Thoracic aorta endothelial cell (primary cell): ENCODE results near the gene ARHGEF10L. TPM values are rescaled to one million over a fixed set of nuclear protein-coding genes. Genes with fewer than 3 reads are reported as not detected.

Source experiments
- total RNA-seq: library from RNA; depleted of rRNA; stranded (reverse); fragments of >200 nt; gene quantifications from 2 replicates; pipeline ENCODE4 v1.2.3, GENCODE V29; 2012

The ARHGEF10L gene, protein sequence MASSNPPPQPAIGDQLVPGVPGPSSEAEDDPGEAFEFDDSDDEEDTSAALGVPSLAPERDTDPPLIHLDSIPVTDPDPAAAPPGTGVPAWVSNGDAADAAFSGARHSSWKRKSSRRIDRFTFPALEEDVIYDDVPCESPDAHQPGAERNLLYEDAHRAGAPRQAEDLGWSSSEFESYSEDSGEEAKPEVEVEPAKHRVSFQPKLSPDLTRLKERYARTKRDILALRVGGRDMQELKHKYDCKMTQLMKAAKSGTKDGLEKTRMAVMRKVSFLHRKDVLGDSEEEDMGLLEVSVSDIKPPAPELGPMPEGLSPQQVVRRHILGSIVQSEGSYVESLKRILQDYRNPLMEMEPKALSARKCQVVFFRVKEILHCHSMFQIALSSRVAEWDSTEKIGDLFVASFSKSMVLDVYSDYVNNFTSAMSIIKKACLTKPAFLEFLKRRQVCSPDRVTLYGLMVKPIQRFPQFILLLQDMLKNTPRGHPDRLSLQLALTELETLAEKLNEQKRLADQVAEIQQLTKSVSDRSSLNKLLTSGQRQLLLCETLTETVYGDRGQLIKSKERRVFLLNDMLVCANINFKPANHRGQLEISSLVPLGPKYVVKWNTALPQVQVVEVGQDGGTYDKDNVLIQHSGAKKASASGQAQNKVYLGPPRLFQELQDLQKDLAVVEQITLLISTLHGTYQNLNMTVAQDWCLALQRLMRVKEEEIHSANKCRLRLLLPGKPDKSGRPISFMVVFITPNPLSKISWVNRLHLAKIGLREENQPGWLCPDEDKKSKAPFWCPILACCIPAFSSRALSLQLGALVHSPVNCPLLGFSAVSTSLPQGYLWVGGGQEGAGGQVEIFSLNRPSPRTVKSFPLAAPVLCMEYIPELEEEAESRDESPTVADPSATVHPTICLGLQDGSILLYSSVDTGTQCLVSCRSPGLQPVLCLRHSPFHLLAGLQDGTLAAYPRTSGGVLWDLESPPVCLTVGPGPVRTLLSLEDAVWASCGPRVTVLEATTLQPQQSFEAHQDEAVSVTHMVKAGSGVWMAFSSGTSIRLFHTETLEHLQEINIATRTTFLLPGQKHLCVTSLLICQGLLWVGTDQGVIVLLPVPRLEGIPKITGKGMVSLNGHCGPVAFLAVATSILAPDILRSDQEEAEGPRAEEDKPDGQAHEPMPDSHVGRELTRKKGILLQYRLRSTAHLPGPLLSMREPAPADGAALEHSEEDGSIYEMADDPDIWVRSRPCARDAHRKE (N-terminal part only)
- total RNA-seq, result 2.5 and 7.0 TPM in 2 replicates

DNA sequence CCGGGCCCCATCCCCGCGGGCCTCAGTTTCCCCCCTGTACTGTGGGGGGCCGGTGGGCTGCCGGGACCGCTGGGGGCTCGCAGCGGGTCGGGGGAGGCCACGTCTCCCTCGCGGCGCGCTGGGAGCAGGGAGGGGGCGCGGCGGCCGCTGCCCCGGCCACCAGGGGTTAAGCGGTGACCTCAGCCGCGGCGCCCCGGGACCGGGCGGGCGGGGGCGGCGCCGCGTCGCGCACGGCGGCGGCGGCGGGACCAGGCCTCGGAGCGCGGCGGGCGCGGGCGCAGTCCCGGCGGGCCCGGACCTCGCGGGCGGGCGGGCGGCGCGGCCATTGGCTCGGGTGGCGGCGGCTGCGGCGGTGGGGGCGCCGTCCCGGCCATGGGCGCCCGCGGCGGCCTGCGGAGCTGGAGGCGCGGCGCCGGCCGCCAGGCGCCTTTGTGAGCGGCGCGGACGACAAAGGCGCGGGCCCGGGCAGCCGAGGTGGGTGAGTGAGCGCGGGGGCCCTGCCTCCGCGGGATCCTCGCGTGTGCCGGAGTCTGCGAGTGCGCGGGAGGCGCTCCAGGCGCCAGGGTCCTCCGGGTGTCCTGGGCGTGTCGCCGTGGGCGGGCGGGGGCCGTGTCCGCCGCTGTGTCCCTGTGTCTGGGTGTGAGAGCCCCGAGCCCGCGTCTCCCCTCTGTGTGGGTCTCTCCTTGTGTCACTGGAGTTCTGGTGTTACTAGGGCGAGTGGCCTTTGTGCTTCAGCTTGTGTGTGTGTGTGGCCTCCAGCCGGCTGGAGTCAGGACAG is at the start of gene ARHGEF10L:
Gene ARHGEF10L (plus strand): TSS at position 222 of the 778 bp plus-strand sequence. CDS start 40,898 bp downstream, outside the sequence.

Other genes with a start within 250 kb of the ARHGEF10L start
- not detected in 2 replicates for gene PADI4, start 231.5 kb upstream of the ARHGEF10L start, total RNA-seq
- not detected in 2 replicates for gene PADI6, start 167.5 kb upstream of the ARHGEF10L start, total RNA-seq
- 103 and 113 TPM in 2 replicates for gene RCC2, start 100.0 kb upstream of the ARHGEF10L start, total RNA-seq
- gene ACTL8, start 215.6 kb downstream of the ARHGEF10L start, total RNA-seq, result not detected in 2 replicates